ENCODE results near the gene ZNF423.

GRCh38 chr16:49464093-49464492 is 391.8 kb downstream of the ZNF423 start:
- TF ChIP-seq POLR2AphosphoS5 (IDR thresholded peaks at IDR 0.05) (no peak), CTCF (IDR thresholded peaks at IDR 0.05; ENCODE audit: poor library complexity, severe bottlenecking) (no peak), SMC3 (conservative IDR thresholded peaks at IDR 0.05; ENCODE audit: poor library complexity) (no peak), RAD21 (conservative IDR thresholded peaks at IDR 0.05) (no peak), REST (IDR thresholded peaks at IDR 0.05; ENCODE audit: borderline replicate concordance) (no peak)
